ENCODE data around the gene DNAH8.
"Not testable (repeated sequence)": the region's sequence is repeated elsewhere in the genome, so short reads cannot be mapped to it uniquely, and the experiment has no call there.

Gene DNAH8

GRCh38 chr6:38697846-38698245, 17.3 kb upstream of the DNAH8 start:
- DNase-seq (ENCODE audit: low read depth in 2 of 2): no peak

- DNase-seq (ENCODE audit: low read depth in 2 of 2): not testable (repeated sequence)
These were observed 15.4 kb upstream of the DNAH8 start for GRCh38 chr6:38699702-38700101.

GRCh38 chr6:38701551-38701950, 13.6 kb upstream of the DNAH8 start:
- DNase-seq (ENCODE audit: low read depth in 2 of 2): no peak

- peak; percentile 96 to 97 for DNase-seq (ENCODE audit: low read depth in 2 of 2)
These were observed 12.3 kb upstream of the DNAH8 start, which contains the start of gene GLO1 for GRCh38 chr6:38702558-38703397. GLO1 (minus strand) TSS chr6:38703145; CDS start chr6:38703054, 91 bp downstream.

- no peak for DNase-seq (ENCODE audit: low read depth in 2 of 2)
These were observed 11.0 kb upstream of the DNAH8 start for GRCh38 chr6:38703949-38704590.

- no peak for DNase-seq (ENCODE audit: low read depth in 2 of 2)
These were observed 9.2 kb upstream of the DNAH8 start for GRCh38 chr6:38705924-38706323.

GRCh38 chr6:38708496-38708895, 6.6 kb upstream of the DNAH8 start:
- DNase-seq (ENCODE audit: low read depth in 2 of 2): no peak

GRCh38 chr6:38713812-38714211, 1.3 kb upstream of the DNAH8 start:
- peak; percentile 51 to 60 for DNase-seq (ENCODE audit: low read depth in 2 of 2)

- DNase-seq (ENCODE audit: low read depth in 2 of 2): peak in 1 of 2 donors; percentile 4
These were observed 684 bp upstream of the DNAH8 start for GRCh38 chr6:38714239-38715015.

- no peak for DNase-seq (ENCODE audit: low read depth in 2 of 2)
These were observed 1.7 kb downstream of the DNAH8 start for GRCh38 chr6:38716825-38717224.

GRCh38 chr6:38719358-38719757, 4.2 kb downstream of the DNAH8 start:
- DNase-seq (ENCODE audit: low read depth in 2 of 2): no peak

GRCh38 chr6:38720295-38720694, 5.2 kb downstream of the DNAH8 start:
- DNase-seq (ENCODE audit: low read depth in 2 of 2): no peak

- DNase-seq (ENCODE audit: low read depth in 2 of 2): no peak
These were observed 6.9 kb downstream of the DNAH8 start for GRCh38 chr6:38722038-38722437.

GRCh38 chr6:38722727-38723334, 7.7 kb downstream of the DNAH8 start:
- no peak for DNase-seq (ENCODE audit: low read depth in 2 of 2)

- DNase-seq (ENCODE audit: low read depth in 2 of 2): no peak
These were observed 8.7 kb downstream of the DNAH8 start for GRCh38 chr6:38723783-38724182.

- no peak for DNase-seq (ENCODE audit: low read depth in 2 of 2)
These were observed 9.2 kb downstream of the DNAH8 start for GRCh38 chr6:38724343-38724742.

- DNase-seq (ENCODE audit: low read depth in 2 of 2): no peak
These were observed 10.5 kb downstream of the DNAH8 start for GRCh38 chr6:38725414-38726183.

GRCh38 chr6:38728203-38728602, 13.1 kb downstream of the DNAH8 start:
- no peak for DNase-seq (ENCODE audit: low read depth in 2 of 2)

- DNase-seq (ENCODE audit: low read depth in 2 of 2): no peak
These were observed 15.2 kb downstream of the DNAH8 start for GRCh38 chr6:38730140-38730862.

- no peak for DNase-seq (ENCODE audit: low read depth in 2 of 2)
These were observed 21.8 kb downstream of the DNAH8 start for GRCh38 chr6:38736951-38737350.
